Ecto neural progenitor cell (in vitro differentiated cells): Measurements from ENCODE around the gene CACNA1H.
"Not testable (repeated sequence)": the region's sequence is repeated elsewhere in the genome, so short reads cannot be mapped to it uniquely, and the experiment has no call there.

ENCODE experiments used
- DNase-seq: peaks from one replicate; pipeline ENCODE4 v3.0.0-alpha.2; 2018; ENCODE audit warnings: low spot score

The CACNA1H gene

GRCh38 chr16:1265090-1265630 lies 112.3 kb downstream of the CACNA1H start:
- no peak for DNase-seq

- DNase-seq: no peak
These were observed 112.9 kb downstream of the CACNA1H start for GRCh38 chr16:1265826-1266225.

GRCh38 chr16:1269418-1269817 lies 116.5 kb downstream of the CACNA1H start:
- not testable (repeated sequence) for DNase-seq

GRCh38 chr16:1271380-1271723 lies 118.4 kb downstream of the CACNA1H start:
- DNase-seq: no peak
